Esophagus muscularis mucosa (tissue), 3 donors: ENCODE measurements around the gene MEMO1.

Experiments
- CTCF ChIP-seq, 3 experiments: fragments of 200-600 bp in 2 of 3; fragments of 450-650 bp in 1 of 3; sonication (generic) in 2 of 3; IDR thresholded peaks; one replicate each; pipeline ENCODE4 v1.5.1; 2017 to 2019; ENCODE audit warnings: antibody characterized with exemption in 3 of 3, mild to moderate bottlenecking in 2 of 3, moderate library complexity in 1 of 3
- POLR2A ChIP-seq: fragments of 450-650 bp; IDR thresholded peaks from one replicate; pipeline ENCODE4 v1.6.1; 2017; ENCODE audit warnings: antibody characterized with exemption, moderate library complexity, mild to moderate bottlenecking, low read depth
- POLR2AphosphoS5 ChIP-seq, 2 donors: sonication (generic); formaldehyde crosslinking; IDR thresholded peaks; one replicate each; pipeline ENCODE4 v1.6.1; 2017; ENCODE audit warnings: antibody characterized with exemption in 2 of 2

- TF ChIP-seq POLR2A (no peak), POLR2AphosphoS5 (IDR thresholded peaks at IDR 0.05) (no peak), CTCF (IDR thresholded peaks at IDR 0.05) (no peak)
Observed at GRCh38 chr2:32009516-32010256, 1.1 kb downstream of the MEMO1 start.
